HT1080 (cell line): ENCODE data around the gene PRPS1. TPM values are rescaled to one million over a fixed set of nuclear protein-coding genes. Genes with fewer than 3 reads are reported as not detected.
A peak's percentile ranks its signal among the peaks of the same experiment; 100 is the strongest.
"Not testable (repeated sequence)": the region's sequence is repeated elsewhere in the genome, so short reads cannot be mapped to it uniquely, and the experiment has no call there.

Experiments used
- DNase-seq: peaks from one replicate; pipeline ENCODE4 v3.0.0-alpha.2; 2015; ENCODE audit warnings: low read depth
- total RNA-seq: library from RNA; depleted of rRNA; stranded (reverse); fragments of >200 nt; shearing (Covaris generic); gene quantifications from 2 replicates; pipeline ENCODE4 v1.2.3, GENCODE V29; 2014

PRPS1 gene
- total RNA-seq, 1 experiment from 2014 or later = 55.5 TPM

DNA sequence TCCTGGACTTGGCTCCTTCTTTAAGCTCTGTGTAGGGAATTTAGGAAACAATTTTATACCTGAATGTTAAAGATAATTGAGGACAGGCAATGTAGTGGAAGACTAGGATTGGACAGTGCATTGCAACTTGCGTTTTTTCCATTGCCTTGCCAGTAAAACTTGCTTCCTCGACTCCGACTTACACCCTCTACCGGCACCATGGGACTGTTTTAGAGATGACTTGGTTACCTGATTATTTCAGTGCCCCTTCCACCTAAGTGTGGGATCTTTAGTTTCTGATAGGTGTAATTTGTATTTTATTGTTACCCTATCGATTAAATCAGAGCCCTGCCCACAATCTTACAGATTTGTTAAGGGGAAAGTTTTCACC, 1.2 kb downstream of the PRPS1 start:
- peak; percentile 19 for DNase-seq

DNA sequence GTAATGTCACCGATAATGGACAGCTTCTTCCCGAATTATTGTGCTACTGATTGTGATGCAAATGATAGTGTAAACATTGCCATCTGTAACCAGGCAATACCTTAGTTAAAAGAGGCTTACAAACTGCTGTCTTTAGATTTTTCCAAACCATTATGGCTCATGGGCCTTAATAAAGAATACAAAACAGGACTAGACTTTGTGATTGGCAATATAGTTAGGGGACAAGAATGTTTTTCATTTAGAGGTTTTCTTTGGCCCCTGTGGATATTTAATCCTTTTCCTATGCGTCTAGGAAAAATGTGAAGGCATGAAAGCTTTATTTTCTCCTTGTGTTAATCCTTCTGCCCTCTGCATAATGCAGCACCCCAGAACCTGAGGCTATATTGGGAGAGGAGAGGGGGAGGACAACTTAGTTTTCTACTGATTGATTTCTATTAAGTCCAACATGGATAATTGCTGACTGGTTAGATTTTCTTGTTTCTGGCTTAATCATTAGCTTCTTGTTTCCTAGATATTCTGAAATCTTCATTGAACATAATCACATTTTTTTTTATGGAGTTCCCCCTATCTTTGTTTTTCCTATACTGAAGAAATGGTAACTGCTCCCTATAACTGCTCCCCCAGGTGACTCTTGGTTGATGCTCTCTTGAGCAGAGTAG, 1.9 kb downstream of the PRPS1 start:
- DNase-seq = no peak

DNA sequence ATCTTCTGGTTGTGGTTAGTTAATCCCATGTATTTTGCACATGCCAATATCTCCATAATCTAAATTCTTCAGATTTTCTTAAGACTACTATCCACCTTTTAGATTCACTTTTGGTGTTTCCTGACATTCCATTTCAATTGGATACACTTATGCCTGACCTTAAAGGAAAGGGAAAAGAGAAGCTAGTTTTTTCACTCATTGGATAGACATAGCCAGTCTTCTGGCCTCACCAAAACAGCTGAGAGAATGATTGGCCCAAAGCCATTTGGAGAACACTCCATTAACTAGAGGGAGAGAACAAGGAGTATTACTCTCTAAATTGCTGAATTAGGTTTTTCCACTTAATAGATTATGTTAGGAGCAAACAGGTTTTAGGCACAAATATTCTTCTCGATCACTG, 4.0 kb downstream of the PRPS1 start:
- DNase-seq = no peak

DNA sequence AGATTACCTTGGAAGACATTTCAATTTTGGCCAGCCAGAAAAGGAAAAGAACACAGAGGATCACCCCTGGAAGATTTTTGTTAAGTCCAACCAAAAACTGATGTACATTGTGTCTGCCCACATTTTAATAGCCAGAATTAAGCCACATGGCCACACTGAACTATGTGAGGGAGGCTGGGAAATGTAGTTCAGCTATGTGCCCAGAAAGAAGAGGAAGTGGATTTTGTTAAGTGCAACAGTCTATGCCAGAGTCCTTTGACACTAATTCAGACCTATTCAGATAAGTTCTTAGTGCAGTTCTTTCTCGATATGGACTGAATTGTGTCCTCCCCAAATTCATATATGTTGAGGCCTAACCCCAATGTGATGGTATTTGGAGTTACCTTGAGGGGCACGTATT, 18.4 kb downstream of the PRPS1 start:
- no peak for DNase-seq

DNA sequence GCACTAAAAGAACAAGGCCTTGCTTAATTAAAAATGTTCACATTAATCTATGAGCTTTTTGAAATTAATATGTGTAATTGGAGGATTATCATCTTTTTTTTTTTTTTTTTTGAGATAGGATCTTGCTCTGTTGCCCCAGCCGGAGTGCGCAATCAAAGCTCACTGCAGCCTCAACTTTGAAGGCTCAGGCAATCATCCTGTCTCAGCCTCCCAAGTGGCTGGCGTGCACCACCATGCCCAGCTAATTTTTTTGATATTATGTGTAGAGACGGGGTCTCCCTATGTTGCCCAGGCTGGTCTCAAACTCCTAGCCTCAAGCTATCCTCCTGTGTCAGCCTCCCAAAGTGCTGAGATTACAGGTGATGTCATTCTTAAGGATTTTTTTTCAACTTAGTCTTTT, 20.0 kb downstream of the PRPS1 start:
- DNase-seq = no peak

DNA sequence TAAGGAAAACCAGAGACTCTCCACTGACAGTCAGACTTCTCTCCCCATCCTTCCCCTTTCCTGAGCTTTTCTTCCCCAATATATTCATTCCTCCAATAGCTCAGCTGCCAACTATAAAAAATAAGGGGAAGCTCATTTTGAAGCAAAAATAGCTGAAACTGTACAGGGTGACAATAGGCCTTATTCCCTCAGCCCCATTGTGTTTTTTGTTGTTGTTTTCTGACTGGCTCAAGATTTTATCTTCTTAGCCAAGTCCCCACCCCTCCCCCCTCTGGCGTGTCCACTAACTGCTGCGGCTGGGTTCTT, 26.2 kb downstream of the PRPS1 start:
- no peak for DNase-seq

DNA sequence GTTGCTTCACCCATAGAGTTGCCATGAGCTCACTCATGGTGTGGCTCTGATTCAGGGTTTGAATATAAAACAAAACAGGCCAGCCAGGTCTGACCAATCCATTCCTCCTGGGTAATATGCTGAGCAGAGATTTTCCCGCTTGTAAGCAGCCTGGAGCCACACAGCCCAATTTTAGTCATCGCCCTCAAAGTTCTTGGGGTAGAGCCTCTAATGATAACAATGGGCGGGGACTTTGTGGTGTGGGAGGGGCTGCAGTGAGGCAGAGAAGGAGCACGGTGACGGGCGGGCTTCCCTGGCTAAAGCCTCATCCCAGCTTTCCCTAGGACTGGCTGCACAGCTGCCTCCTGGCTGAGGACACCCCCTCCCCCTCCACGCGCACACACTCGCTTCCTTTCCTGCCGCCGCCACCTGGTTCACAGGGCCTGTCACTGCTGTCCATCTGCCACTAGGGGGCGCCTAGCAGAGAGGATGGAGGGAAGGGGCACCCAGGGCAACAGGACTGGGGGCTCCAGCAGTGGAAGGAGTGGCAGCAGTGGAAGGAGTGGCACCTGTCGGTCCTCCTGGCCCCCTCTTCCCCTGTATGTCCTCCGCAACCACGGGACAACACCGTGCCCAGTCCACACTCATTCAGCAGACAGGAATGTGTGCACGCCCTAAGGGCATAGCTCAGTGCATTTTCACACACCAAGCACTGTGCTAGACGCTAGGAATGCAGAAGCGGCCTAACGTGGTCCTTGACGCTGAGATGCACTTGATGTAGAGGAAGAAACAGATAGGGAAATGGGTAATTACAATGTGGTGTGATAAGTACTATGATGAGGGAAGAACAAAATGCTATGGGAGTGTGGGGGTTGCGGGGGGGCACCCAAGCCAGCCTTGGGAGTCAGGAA, 26.8 kb downstream of the PRPS1 start:
- DNase-seq = peak; percentile 83

DNA sequence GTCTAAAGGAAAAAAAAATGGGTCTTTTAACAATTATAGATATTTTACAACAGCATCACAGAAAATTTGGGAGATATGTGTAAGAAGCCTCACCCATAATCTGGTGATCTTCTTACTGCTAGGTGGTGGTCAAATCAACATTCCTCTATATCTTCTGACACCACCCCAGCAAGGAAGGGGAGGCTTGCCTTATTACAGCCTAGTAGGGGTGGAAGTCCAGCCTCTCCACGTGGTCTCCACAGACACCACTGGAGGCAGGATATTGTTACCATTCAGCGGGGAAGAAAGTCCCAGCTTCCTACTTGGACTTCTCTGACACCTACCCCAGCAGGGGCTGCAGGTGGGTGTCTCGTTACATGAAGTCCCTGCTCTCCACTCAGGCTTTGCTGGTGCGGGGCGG, 28.7 kb downstream of the PRPS1 start:
- DNase-seq = no peak

DNA sequence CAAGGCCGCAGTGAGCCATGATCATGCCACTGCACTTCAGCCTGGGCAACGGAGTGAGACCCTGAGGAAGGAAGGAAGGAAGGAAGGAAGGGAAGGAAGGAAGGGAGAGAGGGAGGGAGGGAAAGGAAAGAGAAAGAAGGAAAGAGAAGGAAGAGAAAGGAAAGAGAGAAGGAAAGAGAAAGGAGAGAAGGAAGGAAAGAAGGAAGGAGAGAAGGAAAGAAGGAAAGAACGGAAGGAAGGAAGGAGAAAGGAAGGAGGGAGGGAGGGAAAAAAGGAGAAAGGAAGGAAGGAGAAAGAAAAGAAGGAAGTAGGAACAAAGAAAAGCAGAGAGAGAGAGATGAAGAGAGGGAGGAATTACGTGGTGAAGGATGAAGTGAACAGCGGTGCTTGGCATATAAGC, 30.4 kb downstream of the PRPS1 start:
- no peak for DNase-seq

DNA sequence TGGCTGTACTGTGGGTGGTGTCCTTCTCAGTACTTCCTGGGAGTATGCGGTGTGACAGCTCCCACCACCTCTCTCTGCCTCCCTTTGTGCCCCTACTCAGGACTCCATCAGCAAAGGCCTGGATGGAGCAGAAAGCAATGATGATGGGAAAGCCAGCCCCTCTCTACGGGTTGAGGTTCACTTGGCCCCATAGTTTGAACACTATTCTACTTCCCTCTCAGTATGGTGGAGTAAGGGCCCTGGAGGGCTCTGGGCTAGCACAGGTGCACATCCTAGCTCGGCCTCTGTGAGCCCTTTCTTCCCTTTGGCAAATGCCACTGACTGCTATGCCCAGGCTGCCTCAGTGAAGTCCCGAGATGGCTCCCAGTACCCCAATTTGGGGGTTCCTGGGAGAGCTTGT, 31.0 kb downstream of the PRPS1 start:
- no peak for DNase-seq

DNA sequence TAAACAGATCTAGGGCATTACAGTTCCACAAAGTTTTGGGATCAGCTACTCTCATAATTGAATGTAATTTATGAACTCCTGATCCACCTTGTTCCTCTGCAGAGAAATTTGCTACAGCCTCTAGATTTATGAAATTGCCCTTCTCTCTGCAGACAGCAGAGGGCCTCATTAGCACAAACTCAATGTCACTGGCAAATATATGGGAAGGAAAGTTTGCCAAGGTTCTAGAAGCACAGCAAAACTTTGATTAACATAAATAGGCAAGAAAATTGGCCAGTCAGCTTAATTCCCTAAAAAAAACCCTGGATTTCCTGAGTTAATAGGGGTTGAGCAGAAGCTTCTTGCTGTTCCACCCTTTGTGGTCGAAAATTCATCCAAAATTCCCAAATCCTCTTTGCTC, 31.5 kb downstream of the PRPS1 start:
- peak; percentile 20 for DNase-seq

DNA sequence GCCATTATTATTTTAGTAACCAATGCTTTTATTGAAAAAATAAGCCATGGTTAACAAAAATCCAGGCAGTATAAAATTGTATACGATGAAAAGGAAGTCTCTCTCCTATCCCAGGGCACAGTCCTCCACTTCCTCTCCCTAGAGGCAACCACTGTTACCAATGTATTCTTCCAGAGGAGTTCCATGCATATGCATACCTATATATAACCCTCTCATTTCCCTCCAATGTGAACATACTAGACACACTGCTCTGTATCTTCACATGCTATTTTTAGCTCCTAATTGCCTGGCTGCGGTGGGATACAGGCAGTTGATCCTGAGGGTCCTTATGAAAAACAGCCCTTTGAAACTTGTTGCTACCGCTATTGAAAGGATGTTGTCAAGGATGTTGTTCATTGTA, 33.8 kb downstream of the PRPS1 start:
- no peak for DNase-seq

DNA sequence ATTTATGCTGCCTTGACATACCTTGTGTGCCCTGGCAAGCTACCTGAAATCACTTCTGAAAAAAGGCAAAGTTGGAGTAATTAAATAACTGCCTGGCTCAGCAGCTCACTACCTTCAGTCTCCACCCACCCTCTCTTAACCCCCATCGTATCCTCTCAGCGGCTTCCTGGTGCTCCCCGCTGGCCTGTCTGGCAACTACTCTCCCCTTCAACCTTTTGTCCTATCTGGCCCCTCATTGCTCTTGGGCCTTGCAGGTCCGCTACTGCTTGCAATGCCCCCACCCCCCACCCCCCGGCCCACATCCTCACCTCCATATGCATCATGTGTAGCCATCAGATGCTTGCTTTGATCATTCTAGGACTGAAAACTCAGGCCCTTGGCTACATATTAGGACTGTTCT, 34.5 kb downstream of the PRPS1 start:
- no peak for DNase-seq

DNA sequence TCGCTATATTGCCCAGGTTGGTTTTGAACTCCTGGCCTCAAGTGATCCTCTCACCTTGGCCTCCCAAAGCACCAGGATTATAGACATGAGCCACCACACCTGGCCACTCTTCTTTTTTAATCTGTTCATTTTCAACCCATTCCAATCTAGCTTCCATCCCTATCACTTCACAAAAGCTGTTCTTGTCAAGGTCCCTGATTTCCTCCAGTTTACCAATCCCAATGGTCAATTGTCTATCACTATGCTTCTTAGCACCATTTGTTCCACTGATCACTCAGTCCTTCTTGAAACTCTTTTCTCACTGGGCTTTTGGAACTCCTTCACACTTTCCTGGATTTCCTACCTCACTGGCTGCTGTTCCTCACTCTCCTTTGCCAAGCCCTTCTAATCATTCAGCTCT, 38.6 kb downstream of the PRPS1 start:
- DNase-seq = no peak

DNA sequence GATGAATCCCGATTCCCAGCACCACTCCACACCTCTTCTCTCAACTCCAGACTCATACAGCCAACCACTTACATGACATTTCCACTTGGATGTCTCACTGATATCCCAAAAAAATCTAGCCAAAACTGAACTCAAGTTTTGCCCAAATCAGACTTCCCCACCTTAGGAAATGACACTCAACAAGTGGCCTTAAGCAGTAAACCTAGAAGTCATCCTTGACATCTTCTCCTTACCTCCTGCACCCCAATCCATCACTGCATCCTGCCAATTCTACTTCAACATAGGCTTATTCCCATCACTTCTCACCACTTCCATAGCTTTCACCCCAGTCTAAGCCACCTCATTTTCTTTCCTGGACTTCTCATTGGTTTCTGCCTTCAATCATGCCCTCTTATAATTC, 39.1 kb downstream of the PRPS1 start:
- DNase-seq = no peak

DNA sequence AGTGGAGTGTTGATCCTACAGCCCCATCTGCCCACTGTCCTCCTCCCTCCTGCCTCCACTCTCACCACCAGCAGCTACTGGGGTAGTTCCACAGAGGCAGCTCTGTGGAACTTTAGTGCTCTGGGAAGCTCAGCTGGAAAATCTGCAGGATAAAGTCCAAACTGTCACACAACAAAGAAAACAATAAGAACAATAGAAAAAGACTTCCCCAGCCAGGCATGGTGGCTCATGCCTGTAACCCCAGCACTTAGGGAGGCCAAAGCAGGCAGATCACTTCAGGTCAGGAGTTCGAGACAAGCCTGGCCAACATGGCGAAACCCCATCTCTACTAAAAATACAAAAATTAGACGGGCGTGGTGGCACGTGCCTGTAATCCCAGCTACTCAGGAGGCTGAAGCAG, 40.4 kb downstream of the PRPS1 start:
- not testable (repeated sequence) for DNase-seq

DNA sequence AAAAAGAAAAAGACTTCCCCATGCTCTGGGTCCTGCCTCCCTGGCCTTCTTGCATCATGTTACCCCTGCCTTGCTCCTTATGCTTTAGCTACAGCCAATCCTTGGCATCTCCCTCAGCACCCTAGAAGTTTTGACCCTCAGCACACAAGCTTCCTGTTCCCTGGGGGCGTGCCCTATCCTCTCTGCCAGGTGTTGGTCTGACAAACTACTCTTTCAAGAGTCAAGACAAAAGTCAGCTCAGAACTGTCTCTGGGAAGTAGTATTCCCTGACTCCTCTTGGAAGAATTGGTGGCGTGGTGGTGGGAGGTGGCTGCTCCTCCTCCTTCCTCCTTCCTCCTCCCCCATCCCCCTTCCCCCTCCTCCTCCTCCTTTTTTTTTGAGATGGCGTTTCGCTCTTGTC, 41.0 kb downstream of the PRPS1 start:
- no peak for DNase-seq

DNA sequence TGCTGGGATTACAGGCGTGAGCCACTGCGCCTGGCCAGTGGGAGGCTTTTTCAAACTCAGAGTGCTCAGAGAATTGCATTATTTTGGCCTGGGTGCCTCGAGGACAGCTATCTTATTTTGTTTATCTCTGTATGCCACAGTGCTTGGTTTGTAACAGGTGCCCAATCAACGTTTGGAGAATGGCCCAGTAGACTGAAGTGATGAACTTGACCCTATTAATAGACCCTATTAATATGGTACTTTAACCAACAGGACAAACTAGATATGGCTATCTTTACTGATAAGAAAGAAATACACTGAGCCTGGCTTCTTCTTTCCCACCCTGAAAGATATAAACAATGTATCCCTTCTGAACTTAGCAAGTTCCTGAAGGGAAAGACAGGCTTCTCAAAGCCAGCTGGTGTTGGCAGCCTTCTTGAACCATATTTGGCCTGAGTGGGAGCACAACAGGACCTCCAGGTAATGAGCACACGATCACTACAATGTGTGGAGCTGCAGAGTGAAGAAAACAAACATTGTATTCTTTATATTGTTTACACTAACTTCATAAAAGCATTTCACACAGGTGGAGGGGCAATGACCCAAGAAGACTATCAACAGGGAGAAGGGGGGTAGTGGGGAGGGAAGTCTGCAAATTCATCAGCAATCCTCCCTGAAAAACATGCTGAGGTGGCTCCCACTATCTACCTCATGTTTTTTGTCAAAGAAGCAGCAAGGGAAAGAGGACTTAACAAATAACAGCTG, 41.7 kb downstream of the PRPS1 start:
- no peak for DNase-seq

DNA sequence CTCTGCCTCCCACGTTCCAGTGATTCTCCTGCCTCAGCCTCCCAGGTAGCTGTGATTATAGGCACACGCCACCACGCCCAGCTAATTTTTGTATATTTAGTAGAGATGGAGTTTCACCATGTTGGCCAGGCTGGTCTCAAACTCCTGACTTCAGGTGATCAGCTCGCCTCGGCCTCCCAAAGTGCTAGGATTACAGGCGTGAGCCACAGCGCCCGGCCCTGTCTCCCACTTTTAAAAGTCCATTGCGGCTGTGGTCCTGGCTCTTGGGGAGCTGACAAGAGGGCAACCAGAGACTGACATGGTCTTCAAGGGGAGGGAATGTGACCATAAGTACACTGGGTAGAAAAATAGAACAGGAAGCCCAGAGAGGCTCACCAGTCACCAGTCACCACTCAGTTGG, 42.9 kb downstream of the PRPS1 start:
- DNase-seq = not testable (repeated sequence)

DNA sequence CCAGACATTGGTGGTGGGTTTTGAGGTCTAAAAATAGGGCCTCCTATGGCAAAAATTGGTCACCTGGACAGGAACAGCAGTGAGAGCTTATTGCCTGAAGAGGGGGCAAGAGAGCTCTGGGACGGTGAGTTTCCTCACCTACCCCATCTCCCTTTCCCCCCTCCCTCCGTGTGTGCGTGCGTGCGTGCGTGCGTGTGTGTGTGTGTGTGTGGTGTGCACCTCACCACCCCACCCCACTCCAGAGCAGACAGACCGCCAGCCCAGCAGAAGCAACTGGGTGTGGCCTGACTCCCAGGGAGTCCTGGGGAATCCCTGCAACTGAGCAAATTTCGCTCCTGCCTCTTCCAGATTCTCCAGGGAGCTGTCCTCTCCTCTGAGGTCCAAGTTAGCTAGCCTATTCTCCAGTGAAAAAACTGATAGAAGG, 44.7 kb downstream of the PRPS1 start:
- DNase-seq = peak; percentile 69

DNA sequence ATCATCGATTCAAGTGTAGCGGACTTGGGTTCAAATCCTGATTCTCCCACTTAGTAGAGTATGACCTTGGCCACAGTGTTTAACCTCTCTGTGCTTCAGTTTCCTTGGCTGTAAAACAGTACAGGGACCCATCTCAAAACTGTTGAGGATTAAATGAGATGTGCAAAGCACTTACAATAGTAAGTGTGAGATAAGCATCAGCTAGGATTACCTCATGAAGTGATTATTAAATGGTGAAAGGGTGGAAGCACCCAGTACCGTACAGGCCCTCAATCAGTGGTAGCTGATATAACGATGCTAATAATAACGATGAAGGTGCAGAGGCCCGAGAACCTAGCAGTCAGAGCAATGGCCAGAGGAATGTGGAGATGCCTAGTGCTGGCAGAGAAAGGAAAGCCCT, 45.1 kb downstream of the PRPS1 start:
- DNase-seq = no peak

DNA sequence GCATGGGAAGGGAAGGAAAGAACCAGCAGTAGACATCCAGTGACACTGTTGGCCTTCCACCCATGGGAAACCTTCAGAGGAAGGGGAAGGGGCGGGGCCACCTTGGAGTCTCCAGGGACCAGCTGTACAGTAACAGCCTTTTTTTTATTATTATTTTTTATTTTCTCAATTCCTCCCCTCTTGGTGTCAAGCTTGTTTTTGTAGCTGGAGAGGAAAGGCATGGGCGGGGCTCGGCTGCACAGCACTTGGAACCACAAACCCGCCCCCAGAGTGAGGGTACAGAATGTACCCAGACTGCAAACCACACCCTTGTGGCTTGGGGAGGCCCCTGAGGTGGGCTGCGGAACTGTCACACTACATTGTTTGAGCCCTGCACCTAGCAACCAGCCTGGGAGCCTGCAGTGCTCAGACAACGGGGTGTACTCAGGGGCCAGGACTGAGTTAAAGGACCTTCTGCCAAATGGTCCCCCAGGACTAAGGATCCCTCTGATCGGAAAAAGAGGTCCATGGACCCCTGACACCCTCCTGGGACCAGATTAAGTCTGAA, 45.7 kb downstream of the PRPS1 start:
- peak; percentile 41 for DNase-seq
